HG02678 (cell line): ENCODE measurements around the gene TMEM178A.

Experiments used
- ATAC-seq: cut with Tn5 transposase; IDR thresholded peaks from one replicate; pipeline ENCODE4 v1.9.1; 2021; ENCODE audit warnings: mild to moderate bottlenecking, moderate library complexity; ENCODE audit not compliant: unreplicated experiment

Gene TMEM178A

GRCh38 chr2:39736640-39737039 lies 70.9 kb downstream of the TMEM178A start:
- ATAC-seq, result no peak

DNA sequence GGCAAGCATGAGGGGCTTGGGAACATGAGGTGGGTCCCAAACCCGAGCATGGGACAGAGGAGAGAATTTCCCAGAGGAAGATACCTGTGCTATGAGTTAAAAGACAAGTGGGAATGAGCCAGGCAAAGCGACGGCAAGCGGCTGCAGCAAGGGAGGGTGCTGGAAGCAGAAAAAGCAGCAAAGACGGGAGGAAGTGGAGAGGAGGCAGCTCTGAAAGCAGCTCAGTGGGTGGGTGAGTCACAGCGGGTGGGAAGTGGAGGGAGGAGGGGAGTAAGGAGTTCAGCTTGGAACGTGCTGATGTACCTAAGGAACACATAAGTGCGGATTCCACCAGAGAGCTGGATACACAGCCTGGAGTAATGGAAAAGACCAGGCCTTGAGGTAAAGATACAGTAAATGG lies 71.9 kb downstream of the TMEM178A start:
- no peak for ATAC-seq

DNA sequence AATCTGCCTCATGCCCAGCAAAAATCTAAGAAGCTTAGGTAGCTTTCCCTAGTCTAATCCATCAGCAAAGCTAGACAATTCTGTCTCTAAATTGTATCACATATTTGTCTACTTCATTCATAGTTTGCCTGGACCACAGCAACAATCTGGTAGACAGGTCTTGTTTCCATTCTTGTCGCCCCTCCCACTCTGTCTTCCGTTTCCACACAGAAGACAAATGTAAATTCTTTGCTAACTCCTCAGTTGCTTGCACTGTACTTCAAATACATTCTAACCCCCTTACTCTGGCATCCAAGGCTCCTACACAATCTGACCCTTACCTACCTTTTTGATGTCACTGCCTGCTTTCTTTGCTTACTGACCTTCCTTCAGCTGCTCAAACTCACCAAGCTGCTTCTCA lies 73.2 kb downstream of the TMEM178A start:
- no peak for ATAC-seq

- no peak for ATAC-seq
Measured at GRCh38 chr2:39739386-39739785, 73.7 kb downstream of the TMEM178A start.

DNA sequence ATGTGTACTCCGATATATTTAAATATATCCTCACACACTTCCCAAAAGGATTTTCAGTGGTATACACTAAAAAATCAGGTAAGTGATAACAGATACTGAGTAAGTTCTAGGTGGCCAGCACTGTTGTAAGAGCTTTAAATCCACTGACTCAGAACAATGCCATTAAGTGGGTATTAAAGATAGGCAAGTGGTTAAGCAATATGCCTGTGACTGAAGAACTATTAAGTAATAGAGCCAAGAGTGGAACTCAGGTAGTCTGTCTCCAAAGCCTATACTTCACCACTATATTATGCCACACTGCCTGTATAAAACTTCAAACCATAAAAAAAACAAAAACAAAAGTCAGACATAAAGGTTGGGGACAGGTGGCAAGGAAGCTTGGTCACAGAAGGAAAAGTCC lies 76.2 kb downstream of the TMEM178A start:
- no peak for ATAC-seq

DNA sequence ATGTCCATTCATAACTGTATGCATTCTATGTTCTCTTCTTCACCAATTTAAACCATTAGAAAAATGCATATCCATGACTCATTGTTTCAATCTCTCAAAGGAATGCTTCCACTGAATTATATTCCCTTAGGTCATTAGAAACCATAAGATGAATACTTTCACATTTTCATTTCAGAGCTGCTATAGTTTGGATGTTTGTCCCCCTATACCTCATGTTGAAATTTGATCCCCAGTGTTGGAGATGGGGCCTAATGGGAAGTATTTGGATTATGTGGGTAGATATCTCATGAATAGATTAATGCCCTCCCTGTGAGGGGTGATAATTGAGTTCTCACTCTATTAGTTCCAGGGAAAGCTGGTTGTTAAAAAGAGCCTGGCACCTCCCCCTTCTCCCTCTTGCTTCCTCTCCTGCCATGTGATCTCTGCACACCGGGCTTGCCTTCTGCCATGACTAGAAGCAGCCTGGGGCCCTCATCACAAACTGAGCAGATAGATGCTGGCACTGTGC lies 77.6 kb downstream of the TMEM178A start:
- no peak for ATAC-seq

- ATAC-seq, result no peak
Measured at GRCh38 chr2:39755466-39755865, 89.7 kb downstream of the TMEM178A start.

DNA sequence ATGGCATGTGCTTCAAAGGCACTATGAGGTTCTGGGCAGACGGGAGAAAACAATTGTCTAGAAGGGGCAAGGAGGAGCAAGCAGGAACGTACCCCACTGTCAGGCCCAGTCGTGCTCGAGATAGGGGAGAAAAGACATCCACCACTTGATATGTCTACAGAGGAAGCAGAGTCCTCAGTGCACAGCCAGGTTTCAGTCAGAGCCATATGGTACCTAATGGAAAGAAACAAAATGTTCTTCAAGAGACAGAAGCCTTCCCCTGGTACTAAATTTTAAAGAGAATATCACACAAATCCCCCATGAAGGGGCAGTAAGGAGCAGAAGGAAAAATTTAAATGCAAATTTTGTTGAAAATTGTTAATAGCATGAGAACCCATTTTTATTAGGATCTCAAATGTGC lies 91.4 kb downstream of the TMEM178A start:
- no peak for ATAC-seq

DNA sequence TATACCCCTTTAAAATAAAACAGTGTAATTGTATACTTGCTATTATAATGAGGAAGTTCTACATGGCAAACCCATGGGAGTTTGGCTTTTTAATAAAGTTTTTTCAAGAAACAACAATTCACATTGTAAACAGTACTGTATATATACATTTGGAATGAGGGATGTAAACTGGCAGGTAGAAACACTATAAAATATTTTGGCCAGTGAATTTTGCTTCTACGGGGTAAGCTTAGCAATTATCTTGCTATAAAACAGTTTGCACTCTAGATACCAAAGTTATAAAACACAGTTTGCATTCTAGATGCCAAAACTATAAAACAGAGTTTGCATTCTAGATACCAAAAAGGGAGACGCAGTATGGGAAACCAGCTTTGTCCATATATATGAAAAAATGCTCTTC lies 96.7 kb downstream of the TMEM178A start:
- no peak for ATAC-seq
